Measurements from ENCODE around the gene NEUROD2. TPM values are rescaled to one million over a fixed set of nuclear protein-coding genes. Genes with fewer than 3 reads are reported as not detected.
A peak's percentile ranks its signal among the peaks of the same experiment; 100 is the strongest.
"Not testable (repeated sequence)": the region's sequence is repeated elsewhere in the genome, so short reads cannot be mapped to it uniquely, and the experiment has no call there.

Gene NEUROD2
- total RNA-seq, 1 experiment from 2014 or later: not detected

- TF ChIP-seq CTCF (IDR thresholded peaks at IDR 0.05; ENCODE audit: insufficient read depth in 1 of 2, low read depth in 1 of 2, low read length in 1 of 2, severe bottlenecking in 1 of 2, unreplicated experiment in 1 of 2): no peak
- H3K9me3 Mint-ChIP-seq (ENCODE audit: unreplicated experiment): peaks cover 12% of the 10 kb centered on the region
- no peak overlapping the region for H3K27ac Mint-ChIP-seq (ENCODE audit: unreplicated experiment)
- Histone ChIP-seq H3K4me1 (no peaks in the 10 kb centered on the region), H3K4me3 (ENCODE audit: low read depth, low read length) (no peak overlapping the region), H3K9me3 (no peaks in the 10 kb centered on the region), H3K36me3 (ENCODE audit: control insufficient read depth, insufficient read depth, low read length) (no peaks in the 10 kb centered on the region), H3K27me3 (replicated peaks; ENCODE audit: control insufficient read depth, insufficient read depth, low read length) (peaks cover 4% of the 10 kb centered on the region)
- no peaks in the 10 kb centered on the region for H3K36me3 Mint-ChIP-seq (ENCODE audit: insufficient read depth, unreplicated experiment)
- DNase-seq: no peak
- intact Hi-C loops (cut with micrococcal nuclease; ENCODE audit: unreplicated experiment): no loop called here
- ChIA-PET POLR2A (no interaction called here), CTCF (no interaction called here)
- H3K4me1 Mint-ChIP-seq (ENCODE audit: low read depth, unreplicated experiment): peaks cover 7% of the 10 kb centered on the region
- no peak overlapping the region for H3K4me3 Mint-ChIP-seq (ENCODE audit: unreplicated experiment)
- H3K27me3 Mint-ChIP-seq (ENCODE audit: insufficient read depth, unreplicated experiment): peaks cover 43% of the 10 kb centered on the region
- BruUV-seq (replicated peaks): no TSS peak
Observed at GRCh38 chr17:39593371-39593770, 14.3 kb downstream of the NEUROD2 start.

DNA sequence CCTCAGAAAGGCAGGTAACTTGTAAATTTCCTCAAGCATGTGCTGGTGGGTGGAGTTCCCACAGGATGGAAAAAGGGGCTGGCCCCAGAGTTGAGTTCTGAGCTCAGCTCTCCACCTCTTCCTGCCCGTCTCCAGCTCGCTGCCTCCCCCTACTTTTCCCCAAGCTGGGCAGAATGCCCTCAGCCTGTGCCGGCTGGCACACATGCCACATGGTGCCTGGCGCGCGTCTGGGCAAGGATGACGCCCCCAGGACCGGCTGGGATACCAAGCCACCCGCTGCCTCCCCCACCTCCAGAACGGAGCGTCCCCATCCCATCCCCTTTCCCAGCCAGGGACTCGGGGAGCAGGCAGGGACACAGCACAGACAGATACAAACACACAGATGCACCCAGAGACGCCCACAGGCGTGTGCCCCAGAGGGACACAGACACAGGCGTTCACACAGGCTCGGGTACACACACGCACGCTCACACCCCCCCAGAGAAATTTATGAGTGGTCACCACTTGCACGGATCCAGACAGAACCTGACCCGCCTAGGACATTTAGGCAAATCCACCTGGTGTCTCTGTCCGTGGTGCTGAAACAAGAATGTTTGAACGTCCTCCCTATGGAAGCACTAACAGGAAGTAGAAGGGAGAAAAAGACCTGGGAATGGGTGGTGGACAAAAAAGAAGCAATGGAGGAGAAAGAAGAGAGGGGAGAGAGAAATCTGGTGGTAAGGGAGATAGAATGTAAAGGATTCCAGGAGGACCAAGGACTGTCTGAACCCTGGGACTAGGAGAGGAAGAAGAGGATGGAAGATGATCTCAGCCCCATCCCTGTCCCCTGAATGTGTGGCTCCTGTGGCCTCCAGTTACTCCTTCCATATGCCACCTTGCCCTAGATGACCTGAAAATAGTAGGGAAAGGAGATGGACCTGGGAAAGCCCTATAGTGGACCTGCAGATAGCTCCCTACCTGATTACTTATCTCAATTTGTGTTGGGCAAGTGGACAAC is 15.5 kb downstream of the NEUROD2 start:
- ChIA-PET POLR2A (no interaction called here), CTCF (no interaction called here)
- Mint-ChIP-seq H3K4me1 (ENCODE audit: low read depth, unreplicated experiment) (peaks cover 7% of the 10 kb centered on the region), H3K27ac (ENCODE audit: unreplicated experiment) (no peak overlapping the region), H3K36me3 (ENCODE audit: insufficient read depth, unreplicated experiment) (no peaks in the 10 kb centered on the region), H3K4me3 (ENCODE audit: unreplicated experiment) (no peak overlapping the region), H3K27me3 (ENCODE audit: insufficient read depth, unreplicated experiment) (peaks cover 38% of the 10 kb centered on the region), H3K9me3 (ENCODE audit: unreplicated experiment) (peaks cover 12% of the 10 kb centered on the region)
- peaks cover 4% of the 10 kb centered on the region for H3K27me3 ChIP-seq (replicated peaks; ENCODE audit: control insufficient read depth, insufficient read depth, low read length)
- DNase-seq: peak; percentile 77 to 84
- no peak for TF ChIP-seq CTCF (IDR thresholded peaks at IDR 0.05; ENCODE audit: insufficient read depth in 1 of 2, low read depth in 1 of 2, low read length in 1 of 2, severe bottlenecking in 1 of 2, unreplicated experiment in 1 of 2)
- H3K4me1 ChIP-seq: no peaks in the 10 kb centered on the region
- no peak overlapping the region for H3K4me3 ChIP-seq (ENCODE audit: low read depth, low read length)
- no TSS peak for BruUV-seq (replicated peaks)
- intact Hi-C loops (cut with micrococcal nuclease; ENCODE audit: unreplicated experiment): no loop called here
- H3K9me3 ChIP-seq: no peaks in the 10 kb centered on the region
- no peaks in the 10 kb centered on the region for H3K36me3 ChIP-seq (ENCODE audit: control insufficient read depth, insufficient read depth, low read length)

- H3K27me3 Mint-ChIP-seq (ENCODE audit: insufficient read depth, unreplicated experiment): peaks cover 31% of the 10 kb centered on the region
- intact Hi-C loops (cut with micrococcal nuclease; ENCODE audit: unreplicated experiment); H3K27ac Mint-ChIP-seq (ENCODE audit: unreplicated experiment); H3K4me3 Mint-ChIP-seq (ENCODE audit: unreplicated experiment); H3K36me3 Mint-ChIP-seq (ENCODE audit: insufficient read depth, unreplicated experiment); H3K4me3 ChIP-seq (ENCODE audit: low read depth, low read length); H3K36me3 ChIP-seq (ENCODE audit: control insufficient read depth, insufficient read depth, low read length); H3K9me3 ChIP-seq; H3K4me1 Mint-ChIP-seq (ENCODE audit: low read depth, unreplicated experiment); POLR2A ChIA-PET; BruUV-seq (replicated peaks); DNase-seq; H3K4me1 ChIP-seq; H3K27me3 ChIP-seq (replicated peaks; ENCODE audit: control insufficient read depth, insufficient read depth, low read length); CTCF ChIA-PET: not testable (repeated sequence)
- peaks cover 12% of the 10 kb centered on the region for H3K9me3 Mint-ChIP-seq (ENCODE audit: unreplicated experiment)
Observed at GRCh38 chr17:39590180-39590579, 17.5 kb downstream of the NEUROD2 start.
